B cell (primary cell): ENCODE measurements around the gene MAP7D1. TPM values are rescaled to one million over a fixed set of nuclear protein-coding genes. Genes with fewer than 3 reads are reported as not detected.

Experiments
- ATAC-seq: fragments of 200-7000 bp; cut with Tn5 transposase; one replicate; pipeline ENCODE4 v1.10.0; 2021; ENCODE audit warnings: low read depth, mild to moderate bottlenecking, moderate number of reproducible peaks, moderate library complexity
- CTCF ChIA-PET: fragments of 350-600 bp; sonication (Branson Sonifier 250); formaldehyde crosslinking; loops from one replicate; lab custom pipeline; 2021; ENCODE audit warnings: antibody characterized with exemption, inconsistent platforms; lab: Charles Lee
- POLR2A ChIA-PET: fragments of 350-600 bp; sonication (Branson Sonifier 250); formaldehyde crosslinking; loops from one replicate; lab custom pipeline; 2021; ENCODE audit warnings: antibody characterized with exemption; lab: Charles Lee
- DNase-seq: peaks from one replicate; pipeline ENCODE4 v3.0.0; 2013
- H2AFZ ChIP-seq: 2 replicates; pipeline ENCODE4 v1.6.1; 2012; ENCODE audit warnings: mild to moderate bottlenecking, low read depth, low read length; ENCODE audit not compliant: insufficient read depth, poor library complexity, severe bottlenecking
- H3K27ac ChIP-seq, 2 donors: 1 replicate in 1 of 2; 2 replicates in 1 of 2; pipeline ENCODE4 v1.5.1; 2012 to 2013; ENCODE audit warnings: low read length in 2 of 2, mild to moderate bottlenecking in 2 of 2, moderate library complexity in 1 of 2
- H3K27me3 ChIP-seq, 4 experiments: fragments of 200-600 bp in 1 of 4; sonication (generic) in 1 of 4; replicated peaks in 1 of 4; 1 replicate in 2 of 4; 2 replicates in 2 of 4; pipeline versions ENCODE4 v1.6.1 to v1.7.0; 2013 to 2016; ENCODE audit warnings: low read length in 3 of 4, mild to moderate bottlenecking in 2 of 4, mixed read lengths in 1 of 4, moderate library complexity in 1 of 4; ENCODE audit not compliant: insufficient read depth in 4 of 4, control insufficient read depth in 3 of 4; ENCODE audit errors: control extremely low read depth in 1 of 4
- H3K36me3 ChIP-seq, 2 experiments: replicated peaks in 1 of 2; 1 replicate in 1 of 2; 2 replicates in 1 of 2; pipeline versions ENCODE4 v1.6.1 to v1.7.1; 2013; ENCODE audit warnings: low read length in 1 of 2; ENCODE audit not compliant: insufficient read depth in 2 of 2, control insufficient read depth in 1 of 2; ENCODE audit errors: control extremely low read depth in 1 of 2, extremely low read depth in 1 of 2
- H3K4me1 ChIP-seq, 2 donors: fragments of 200-600 bp in 1 of 2; sonication (generic) in 1 of 2; 1 replicate in 1 of 2; 2 replicates in 1 of 2; pipeline versions ENCODE4 v1.5.1 to v1.6.1; 2013 to 2017; ENCODE audit warnings: low read length in 2 of 2; ENCODE audit not compliant: control insufficient read depth in 2 of 2, insufficient read depth in 2 of 2
- H3K4me2 ChIP-seq: replicated peaks from 2 replicates; pipeline ENCODE3; 2012; ENCODE audit warnings: mild to moderate bottlenecking, low read depth, low read length; ENCODE audit not compliant: poor library complexity, severe bottlenecking
- H3K4me3 ChIP-seq, 5 experiments: fragments of 200-600 bp in 1 of 5; sonication (generic) in 1 of 5; 1 replicate in 3 of 5; 2 replicates in 2 of 5; pipeline versions ENCODE4 v1.5.1 to v1.7.0; 2011 to 2016; ENCODE audit warnings: low read length in 4 of 5, mild to moderate bottlenecking in 4 of 5, low read depth in 2 of 5, control low read depth in 1 of 5, moderate library complexity in 1 of 5; ENCODE audit not compliant: insufficient read depth in 1 of 5; ENCODE audit errors: control extremely low read depth in 1 of 5, extremely low read depth in 1 of 5
- H3K79me2 ChIP-seq: fragments of 200-600 bp; sonication (generic); one replicate; pipeline ENCODE4 v1.6.0; 2016; ENCODE audit warnings: low read length; ENCODE audit not compliant: control insufficient read depth, insufficient read depth
- H3K9ac ChIP-seq: fragments of 200-600 bp; sonication (generic); 2 replicates; pipeline ENCODE4 v1.6.1; 2017; ENCODE audit warnings: mild to moderate bottlenecking, low read length, moderate library complexity
- H3K9me3 ChIP-seq, 3 donors: one replicate each; pipeline versions ENCODE4 v1.6.1 to v1.7.1; 2013; ENCODE audit warnings: low read length in 2 of 3; ENCODE audit not compliant: control insufficient read depth in 2 of 3, insufficient read depth in 1 of 3; ENCODE audit errors: control extremely low read depth in 1 of 3
- H4K20me1 ChIP-seq: 2 replicates; pipeline ENCODE4 v1.6.0; 2012; ENCODE audit warnings: mild to moderate bottlenecking, low read length; ENCODE audit not compliant: insufficient read depth, control insufficient read depth, poor library complexity, severe bottlenecking
- H3K27ac Mint-ChIP-seq: one replicate; pipeline ENCODE4 v1.8.0; 2021; ENCODE audit warnings: mixed read lengths
- H3K27me3 Mint-ChIP-seq: one replicate; pipeline ENCODE4 v1.8.0; 2021; ENCODE audit warnings: mixed read lengths
- H3K4me1 Mint-ChIP-seq: one replicate; pipeline ENCODE4 v1.8.0; 2021; ENCODE audit warnings: mixed read lengths
- H3K4me3 Mint-ChIP-seq: one replicate; pipeline ENCODE4 v1.8.0; 2021; ENCODE audit warnings: mixed read lengths
- H3K9me3 Mint-ChIP-seq: one replicate; pipeline ENCODE4 v1.8.0; 2022; ENCODE audit warnings: mixed read lengths; ENCODE audit not compliant: insufficient read depth
- EZH2 ChIP-seq: IDR thresholded peaks from 2 replicates; pipeline ENCODE4 v1.6.1; 2012; ENCODE audit warnings: borderline replicate concordance, low read depth, mild to moderate bottlenecking, moderate library complexity, low read length; ENCODE audit not compliant: insufficient read depth, poor library complexity, severe bottlenecking
- WGBS: methylation state at CpG from one replicate; pipeline ENCODE4 v1.1.5; 2013; ENCODE audit warnings: missing lambda C conversion rate; ENCODE audit not compliant: insufficient coverage; 5-methylcytosine and 5-hydroxymethylcytosine counted together
- intact Hi-C: fragments of 100-400 bp; cut with micrococcal nuclease; formaldehyde crosslinking; loops from one replicate; pipeline ENCODE4 v1.10.0; 2022
- polyA plus RNA-seq: library from polyadenylated mRNA; depleted of rRNA; stranded (reverse); fragments of >200 nt; gene quantifications from 2 replicates; pipeline ENCODE4 v1.2.3, GENCODE V29; 2012
- total RNA-seq, 2 donors: library from RNA; stranded (reverse); fragments of 120-200 nt in 1 of 2; gene quantifications; 1 replicate in 1 of 2; 2 replicates in 1 of 2; pipeline versions ENCODE4 v1.2.3 to v1.2.4, GENCODE V29; 2013 to 2022
- TF ChIP-seq, protein P1 (sequence below): fragments of 200-600 bp; IDR thresholded peaks from one replicate; pipeline ENCODE4 v1.8.0; 2022; ENCODE audit warnings: antibody characterized with exemption, mild to moderate bottlenecking

MAP7D1 gene
- total and polyA plus RNA-seq, 2 donors (not counting 1 experiment from before 2014, with no cell fraction given): 44.2 to 65.2 TPM

- CTCF ChIA-PET: interaction anchor here (0.8 to 2.3 kb wide), 3 partner anchors 13 to 103 kb away, joined by 3 to 16 read pairs (median 9); partner anchors contain the start of gene TRAPPC3
- no peak for TF ChIP-seq EZH2
- TF ChIP-seq, protein P1, sequence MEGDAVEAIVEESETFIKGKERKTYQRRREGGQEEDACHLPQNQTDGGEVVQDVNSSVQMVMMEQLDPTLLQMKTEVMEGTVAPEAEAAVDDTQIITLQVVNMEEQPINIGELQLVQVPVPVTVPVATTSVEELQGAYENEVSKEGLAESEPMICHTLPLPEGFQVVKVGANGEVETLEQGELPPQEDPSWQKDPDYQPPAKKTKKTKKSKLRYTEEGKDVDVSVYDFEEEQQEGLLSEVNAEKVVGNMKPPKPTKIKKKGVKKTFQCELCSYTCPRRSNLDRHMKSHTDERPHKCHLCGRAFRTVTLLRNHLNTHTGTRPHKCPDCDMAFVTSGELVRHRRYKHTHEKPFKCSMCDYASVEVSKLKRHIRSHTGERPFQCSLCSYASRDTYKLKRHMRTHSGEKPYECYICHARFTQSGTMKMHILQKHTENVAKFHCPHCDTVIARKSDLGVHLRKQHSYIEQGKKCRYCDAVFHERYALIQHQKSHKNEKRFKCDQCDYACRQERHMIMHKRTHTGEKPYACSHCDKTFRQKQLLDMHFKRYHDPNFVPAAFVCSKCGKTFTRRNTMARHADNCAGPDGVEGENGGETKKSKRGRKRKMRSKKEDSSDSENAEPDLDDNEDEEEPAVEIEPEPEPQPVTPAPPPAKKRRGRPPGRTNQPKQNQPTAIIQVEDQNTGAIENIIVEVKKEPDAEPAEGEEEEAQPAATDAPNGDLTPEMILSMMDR: no peak
- Histone ChIP-seq H3K9ac (no peak overlapping the region), H3K4me3 (no peak overlapping the region), H4K20me1 (no peaks in the 10 kb centered on the region), H3K79me2 (no peaks in the 10 kb centered on the region), H3K27ac (no peak overlapping the region), H3K27me3 (no peaks in the 10 kb centered on the region), H3K36me3 (peaks cover 3 to 24% of the 10 kb centered on the region in 2 experiments), H3K9me3 (no peaks in the 10 kb centered on the region), H2AFZ (no peak overlapping the region), H3K4me2 (no peak overlapping the region), H3K4me1 (no peaks in the 10 kb centered on the region)
- Mint-ChIP-seq H3K4me1 (no peaks in the 10 kb centered on the region), H3K4me3 (no peak overlapping the region), H3K9me3 (no peaks in the 10 kb centered on the region), H3K27ac (no peak overlapping the region), H3K27me3 (no peaks in the 10 kb centered on the region)
- WGBS: no CpG with 5 or more reads among the region's 2 CpGs
- intact Hi-C loops: no loop called here
- POLR2A ChIA-PET: no interaction called here
- ATAC-seq: no peak
- no peak for DNase-seq
Measured at GRCh38 chr1:36182734-36183133, 26.8 kb downstream of the MAP7D1 start.

DNA sequence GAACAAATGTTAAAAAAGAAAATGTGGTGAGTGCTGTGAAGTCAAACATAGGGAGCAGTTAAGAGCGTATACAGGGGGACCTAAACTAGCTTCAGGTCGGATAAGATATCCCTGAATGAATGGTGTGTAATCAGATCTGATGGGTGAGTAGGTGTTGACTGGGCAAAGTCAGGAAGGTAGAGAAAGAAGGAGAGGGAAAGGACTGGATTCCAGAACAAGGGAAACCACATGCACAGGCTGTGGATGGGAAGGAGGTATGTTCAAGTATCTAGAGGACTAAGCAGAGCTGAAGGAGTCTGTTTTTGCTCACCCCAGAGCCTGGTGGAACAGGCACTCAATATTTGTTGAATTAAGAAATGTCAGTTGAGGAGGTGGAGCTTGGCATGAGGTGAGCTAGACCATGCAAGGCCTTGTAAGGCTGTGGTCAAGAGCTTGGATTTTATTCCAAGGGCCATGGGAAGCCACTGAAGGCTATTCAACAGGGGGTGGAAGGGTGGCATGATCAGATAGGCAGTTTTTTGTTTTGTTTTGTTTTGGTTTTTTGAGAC lies 27.4 kb downstream of the MAP7D1 start:
- ChIA-PET CTCF (interaction anchor here (0.8 to 2.3 kb wide), 4 partner anchors 12 to 102 kb away, joined by 3 to 16 read pairs (median 6); partner anchors contain the start of gene TRAPPC3), POLR2A (no interaction called here)
- 100% methylated on average over 2 of the region's 2 CpGs for WGBS
- H3K27me3 Mint-ChIP-seq: no peaks in the 10 kb centered on the region
- no peaks in the 10 kb centered on the region for H3K9me3 Mint-ChIP-seq
- H3K27ac Mint-ChIP-seq: no peak overlapping the region
- Histone ChIP-seq H3K4me3 (no peak overlapping the region), H2AFZ (no peak overlapping the region), H4K20me1 (no peaks in the 10 kb centered on the region), H3K4me1 (peaks cover 0 to 4% of the 10 kb centered on the region in 2 donors), H3K9ac (no peak overlapping the region), H3K27ac (no peak overlapping the region), H3K36me3 (peaks cover 3 to 22% of the 10 kb centered on the region in 2 experiments), H3K9me3 (no peaks in the 10 kb centered on the region), H3K4me2 (no peak overlapping the region), H3K27me3 (no peaks in the 10 kb centered on the region), H3K79me2 (no peaks in the 10 kb centered on the region)
- no peak for ATAC-seq
- peaks cover 3% of the 10 kb centered on the region for H3K4me1 Mint-ChIP-seq
- intact Hi-C loops: no loop called here
- no peak for TF ChIP-seq EZH2
- TF ChIP-seq, protein P1: no peak
- H3K4me3 Mint-ChIP-seq: no peak overlapping the region
- DNase-seq: no peak
